RWPE1 (cell line): Measurements from ENCODE around the gene RTN4RL1.

ENCODE experiments used
- CTCF ChIA-PET: fragments of 350-600 bp; sonication (Branson Sonifier 250); formaldehyde crosslinking; extraction: SDS; loops from one replicate; lab custom pipeline; 2021; lab: Yijun Ruan, JAX
- POLR2A ChIA-PET: fragments of 400-600 bp; formaldehyde crosslinking; extraction: SDS; loops from one replicate; lab custom pipeline; 2020; ENCODE audit warnings: antibody characterized with exemption; ENCODE audit not compliant: low non-redundant PET; lab: Yijun Ruan, JAX
- DNase-seq: peaks from one replicate; pipeline ENCODE4 v3.0.0; 2012; ENCODE audit warnings: low spot score
- H3K27ac ChIP-seq: fragments of 450-650 bp; 2 replicates; pipeline ENCODE4 v1.5.1; 2017
- CTCF ChIP-seq: fragments of 450-650 bp; conservative IDR thresholded peaks from 2 replicates; pipeline ENCODE4 v1.5.1; 2017; ENCODE audit warnings: low read depth, mild to moderate bottlenecking

Gene RTN4RL1

GRCh38 chr17:2034157-2034556, 9.0 kb upstream of the RTN4RL1 start:
- ChIA-PET CTCF (interaction anchor here (1.0 kb wide), 1 partner anchor 125 kb away, joined by 4 read pairs; no protein-coding TSS in a partner anchor), POLR2A (interaction anchor here (0.7 kb wide), 1 partner anchor 12 kb away, joined by 7 read pairs; no protein-coding TSS in a partner anchor)
- DNase-seq: no peak
- H3K27ac ChIP-seq: peak overlapping the region; percentile 50
- no peak for TF ChIP-seq CTCF

GRCh38 chr17:2033153-2033552, 8.0 kb upstream of the RTN4RL1 start:
- H3K27ac ChIP-seq: peak overlapping the region; percentile 50
- ChIA-PET POLR2A (no interaction called here), CTCF (interaction anchor here (1.0 kb wide), 1 partner anchor 124 kb away, joined by 4 read pairs; no protein-coding TSS in a partner anchor)
- no peak for TF ChIP-seq CTCF
- DNase-seq: no peak

- peak; percentile 67 for TF ChIP-seq CTCF
- CTCF ChIA-PET: interaction anchor here (0.6 to 1.1 kb wide), 2 partner anchors 11 to 122 kb away, joined by 3 to 4 read pairs; partner anchors contain the start of gene OVCA2
- POLR2A ChIA-PET: interaction anchor here (0.7 kb wide), 1 partner anchor 16 kb away, joined by 6 read pairs; no protein-coding TSS in a partner anchor
- H3K27ac ChIP-seq: peak overlapping the region; percentile 76
- DNase-seq: no peak
Observed at GRCh38 chr17:2030779-2031163, 5.6 kb upstream of the RTN4RL1 start.

- CTCF ChIA-PET: interaction anchor here (0.5 to 0.7 kb wide), 4 partner anchors 179 to 1492 kb away, joined by 3 to 10 read pairs (median 4); no protein-coding TSS in a partner anchor
- POLR2A ChIA-PET: no interaction called here
- TF ChIP-seq CTCF: no peak
- DNase-seq: peak; percentile 90
- peak within 1 kb of the TSS; percentile 76 for H3K27ac ChIP-seq
Observed at GRCh38 chr17:2029911-2030778, 5.0 kb upstream of the RTN4RL1 start, which contains the start of gene DPH1. DPH1 (plus strand) TSS chr17:2030153; CDS start chr17:2030170, 17 bp downstream.

GRCh38 chr17:2028737-2029136, 3.6 kb upstream of the RTN4RL1 start:
- POLR2A ChIA-PET: no interaction called here
- peak overlapping the region; percentile 32 for H3K27ac ChIP-seq
- no peak for DNase-seq
- CTCF ChIA-PET: interaction anchor here (0.5 to 0.6 kb wide), 2 partner anchors 163 to 230 kb away, joined by 3 read pairs; no protein-coding TSS in a partner anchor
- TF ChIP-seq CTCF: no peak

GRCh38 chr17:2028234-2028614, 3.1 kb upstream of the RTN4RL1 start:
- peak overlapping the region; percentile 32 for H3K27ac ChIP-seq
- no peak for TF ChIP-seq CTCF
- no peak for DNase-seq
- ChIA-PET POLR2A (no interaction called here), CTCF (interaction anchor here (0.6 kb wide), 1 partner anchor 230 kb away, joined by 3 read pairs; no protein-coding TSS in a partner anchor)
